ENCODE results near the gene ARHGEF28.

ARHGEF28 gene

GRCh38 chr5:73928476-73929070 lies 302.6 kb downstream of the ARHGEF28 start:
- H3K27me3 ChIP-seq (ENCODE audit: insufficient read depth, poor library complexity, severe bottlenecking), result no peaks in the 10 kb centered on the region
- DNase-seq (ENCODE audit: low read depth in 1 of 2, low spot score in 1 of 2), result no peak
- no peak overlapping the region for H3K4me3 ChIP-seq (replicated peaks; ENCODE audit: insufficient read depth, low read length)
- TF ChIP-seq SPI1 (IDR thresholded peaks at IDR 0.05; ENCODE audit: borderline replicate concordance, low read depth) (no peak), CTCF (IDR thresholded peaks at IDR 0.05; ENCODE audit: insufficient read depth, low read length) (no peak), REST (IDR thresholded peaks at IDR 0.05; ENCODE audit: insufficient replicate concordance, low read depth) (no peak), GABPA (IDR thresholded peaks at IDR 0.05; ENCODE audit: low read depth) (no peak), POLR2AphosphoS5 (IDR thresholded peaks at IDR 0.05; ENCODE audit: low read depth) (no peak)
- no peak overlapping the region for H3K27ac ChIP-seq (replicated peaks)

- no peak for DNase-seq (ENCODE audit: low read depth in 1 of 2, low spot score in 1 of 2)
- no peak overlapping the region for H3K27ac ChIP-seq (replicated peaks)
- TF ChIP-seq GABPA (IDR thresholded peaks at IDR 0.05; ENCODE audit: low read depth) (no peak), POLR2AphosphoS5 (IDR thresholded peaks at IDR 0.05; ENCODE audit: low read depth) (no peak), SPI1 (IDR thresholded peaks at IDR 0.05; ENCODE audit: borderline replicate concordance, low read depth) (no peak), CTCF (IDR thresholded peaks at IDR 0.05; ENCODE audit: insufficient read depth, low read length) (no peak), REST (IDR thresholded peaks at IDR 0.05; ENCODE audit: insufficient replicate concordance, low read depth) (no peak)
- no peaks in the 10 kb centered on the region for H3K27me3 ChIP-seq (ENCODE audit: insufficient read depth, poor library complexity, severe bottlenecking)
- no peak overlapping the region for H3K4me3 ChIP-seq (replicated peaks; ENCODE audit: insufficient read depth, low read length)
These were observed 309.7 kb downstream of the ARHGEF28 start for GRCh38 chr5:73935719-73936118.

GRCh38 chr5:73938280-73938937 lies 312.4 kb downstream of the ARHGEF28 start:
- no peak for DNase-seq (ENCODE audit: low read depth in 1 of 2, low spot score in 1 of 2)
- TF ChIP-seq GABPA (IDR thresholded peaks at IDR 0.05; ENCODE audit: low read depth), result no peak
- TF ChIP-seq SPI1 (IDR thresholded peaks at IDR 0.05; ENCODE audit: borderline replicate concordance, low read depth), result no peak
- TF ChIP-seq POLR2AphosphoS5 (IDR thresholded peaks at IDR 0.05; ENCODE audit: low read depth), result no peak
- TF ChIP-seq REST (IDR thresholded peaks at IDR 0.05; ENCODE audit: insufficient replicate concordance, low read depth), result no peak
- TF ChIP-seq CTCF (IDR thresholded peaks at IDR 0.05; ENCODE audit: insufficient read depth, low read length), result no peak
- no peaks in the 10 kb centered on the region for H3K27me3 ChIP-seq (ENCODE audit: insufficient read depth, poor library complexity, severe bottlenecking)
- no peak overlapping the region for H3K4me3 ChIP-seq (replicated peaks; ENCODE audit: insufficient read depth, low read length)
- no peak overlapping the region for H3K27ac ChIP-seq (replicated peaks)

Data from HL-60 (cell line).